AML-193 (cell line): ENCODE results near the gene SULT1A1.
"Not testable (repeated sequence)": the region's sequence is repeated elsewhere in the genome, so short reads cannot be mapped to it uniquely, and the experiment has no call there.

Source experiments
- DNase-seq, 2 experiments: peaks; one replicate each; lab custom pipeline; 2025; lab: John Stamatoyannopoulos, UW

Gene SULT1A1

DNA sequence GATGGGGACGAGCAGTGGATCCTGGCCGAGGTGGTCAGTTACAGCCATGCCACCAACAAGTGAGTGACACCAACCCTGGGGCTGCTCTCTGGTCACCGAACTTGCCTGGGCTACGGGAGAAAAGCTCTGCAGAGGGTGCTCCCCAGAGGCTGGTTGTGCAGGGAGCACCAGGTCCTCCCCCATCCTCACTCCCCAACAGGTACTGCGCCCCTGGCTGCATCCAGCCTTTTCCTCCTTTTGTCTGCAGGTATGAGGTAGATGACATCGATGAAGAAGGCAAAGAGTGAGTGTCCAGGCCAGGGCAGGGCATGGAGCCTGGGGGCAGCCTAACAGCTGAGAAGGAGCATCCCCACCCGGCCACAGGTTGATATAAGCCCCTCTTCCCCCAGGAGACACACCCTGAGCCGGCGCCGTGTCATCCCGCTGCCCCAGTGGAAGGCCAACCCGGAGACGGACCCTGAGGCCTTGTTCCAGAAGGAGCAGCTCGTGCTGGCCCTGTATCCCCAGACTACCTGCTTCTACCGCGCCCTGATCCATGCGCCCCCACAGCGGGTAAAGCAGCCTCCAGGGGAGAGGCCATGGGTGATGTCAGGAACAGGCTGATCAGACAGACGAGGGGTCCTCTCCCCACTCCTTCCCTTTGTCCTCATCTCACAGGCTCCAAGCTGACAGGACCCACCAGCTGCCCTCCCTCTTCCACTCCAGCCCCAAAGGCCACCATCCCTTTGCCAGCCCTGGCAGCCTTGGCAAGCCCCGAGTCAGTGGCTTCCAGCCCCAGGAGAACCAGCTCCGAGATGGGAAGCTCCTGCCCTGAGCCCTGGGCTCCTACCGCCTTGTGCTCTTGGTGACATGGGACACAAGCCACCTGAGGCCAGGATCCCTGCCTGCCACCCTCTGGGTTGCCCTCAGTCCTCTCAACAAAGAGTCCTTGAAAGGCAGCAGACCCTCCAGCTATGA, 19.2 kb downstream of the SULT1A1 start:
- DNase-seq, result no peak

GRCh38 chr16:28589930-28590329, 19.9 kb downstream of the SULT1A1 start:
- DNase-seq, result no peak

DNA sequence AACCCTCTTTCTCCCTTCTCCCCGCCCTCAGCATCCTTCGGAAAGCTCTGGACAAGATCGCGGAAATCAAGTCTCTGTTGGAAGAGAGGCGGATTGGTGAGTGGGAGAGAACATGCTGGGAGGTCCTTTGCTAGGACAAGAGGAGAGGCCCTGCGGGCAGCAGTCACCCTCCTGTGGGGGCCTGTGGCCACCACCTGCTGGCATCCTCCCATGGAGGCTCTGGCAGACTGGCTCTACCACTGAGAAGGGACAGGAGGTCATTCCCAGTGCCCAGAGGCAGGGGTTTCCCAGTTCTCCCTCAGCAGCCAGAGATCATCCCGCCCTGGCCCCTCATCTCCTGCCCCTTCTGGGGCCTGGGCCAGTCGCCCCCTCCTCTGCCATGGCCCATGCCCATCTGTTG, 20.8 kb downstream of the SULT1A1 start:
- DNase-seq, result no peak

GRCh38 chr16:28587386-28587785, 22.5 kb downstream of the SULT1A1 start:
- no peak for DNase-seq

- no peak for DNase-seq
Measured at GRCh38 chr16:28586466-28586865, 23.4 kb downstream of the SULT1A1 start.

DNA sequence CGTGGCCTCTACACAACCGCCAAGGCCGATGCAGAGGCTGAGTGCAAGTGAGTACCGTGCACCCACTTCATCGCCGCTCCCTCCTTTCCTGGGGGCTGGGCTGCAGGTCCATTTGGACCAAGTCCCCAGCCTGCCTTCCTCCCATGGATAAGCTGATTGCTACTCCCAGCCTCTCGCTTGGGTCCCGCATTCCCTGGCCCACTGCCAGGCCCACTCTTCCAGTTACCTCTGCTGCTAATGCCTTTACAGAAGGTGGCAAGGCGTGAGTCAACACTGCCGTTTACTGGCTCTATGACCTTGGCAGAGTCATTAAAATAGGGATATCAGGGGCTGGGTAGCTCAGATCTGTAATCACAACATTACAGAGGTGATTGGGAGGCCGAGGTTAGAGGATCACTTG, 24.2 kb downstream of the SULT1A1 start:
- DNase-seq, result no peak

DNA sequence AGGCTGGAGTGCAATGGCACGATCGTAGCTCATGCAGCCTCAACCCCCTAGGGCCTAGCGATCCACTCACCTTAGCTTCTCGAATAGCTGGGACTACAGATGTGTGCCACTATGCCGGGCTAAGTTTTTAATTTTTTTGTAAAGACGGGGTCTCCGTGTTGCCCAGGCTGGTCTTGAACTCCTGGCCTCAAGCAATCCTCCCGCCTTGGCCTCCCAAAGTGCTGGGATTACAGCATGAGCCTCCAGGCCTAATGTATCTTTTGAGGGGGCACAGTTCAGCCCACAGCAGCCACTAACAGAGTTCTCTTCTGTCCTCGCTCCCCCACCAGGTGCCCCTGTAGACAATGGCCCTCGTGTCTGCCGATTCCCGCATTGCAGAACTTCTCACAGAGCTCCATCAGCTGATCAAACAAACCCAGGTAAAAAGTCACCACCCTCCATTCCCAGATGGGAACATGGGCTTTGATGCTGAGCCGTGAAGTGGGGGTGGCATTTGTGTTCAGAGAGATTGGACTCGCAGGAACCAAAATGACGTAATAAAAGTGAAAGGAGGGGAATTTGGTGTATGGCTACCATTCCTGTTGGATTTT, 29.0 kb downstream of the SULT1A1 start:
- DNase-seq, result no peak

DNA sequence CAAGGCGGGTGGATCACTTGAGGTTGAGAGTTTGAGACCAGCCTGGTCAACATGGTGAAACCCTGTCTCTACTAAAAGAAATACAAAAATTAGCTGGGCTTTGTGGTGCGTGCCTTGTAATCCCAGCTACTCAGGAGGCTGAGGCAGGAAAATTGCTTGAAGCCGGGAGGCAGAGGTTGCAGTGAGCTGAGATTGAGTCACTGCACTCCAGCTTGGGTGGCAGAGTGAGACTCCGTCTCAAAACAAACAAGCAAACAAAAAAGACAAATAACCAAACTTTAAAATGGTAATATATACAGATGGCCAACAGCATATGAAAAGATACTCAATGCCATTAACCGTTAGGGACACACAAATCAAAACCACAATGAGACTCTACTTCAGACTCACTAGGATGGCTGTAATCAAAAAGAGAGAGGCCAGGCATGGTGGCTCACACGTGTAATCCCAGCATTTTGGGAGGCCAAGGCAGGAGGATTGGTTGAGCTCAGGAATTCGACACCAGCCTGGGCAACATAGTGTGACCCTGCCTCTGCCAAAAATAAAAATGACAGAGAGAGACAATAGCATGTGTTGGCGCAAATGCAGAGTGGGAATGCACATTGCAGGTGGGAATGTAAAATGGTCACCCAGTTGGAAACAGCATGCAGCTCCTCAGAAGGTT, 34.3 kb downstream of the SULT1A1 start:
- no peak for DNase-seq

DNA sequence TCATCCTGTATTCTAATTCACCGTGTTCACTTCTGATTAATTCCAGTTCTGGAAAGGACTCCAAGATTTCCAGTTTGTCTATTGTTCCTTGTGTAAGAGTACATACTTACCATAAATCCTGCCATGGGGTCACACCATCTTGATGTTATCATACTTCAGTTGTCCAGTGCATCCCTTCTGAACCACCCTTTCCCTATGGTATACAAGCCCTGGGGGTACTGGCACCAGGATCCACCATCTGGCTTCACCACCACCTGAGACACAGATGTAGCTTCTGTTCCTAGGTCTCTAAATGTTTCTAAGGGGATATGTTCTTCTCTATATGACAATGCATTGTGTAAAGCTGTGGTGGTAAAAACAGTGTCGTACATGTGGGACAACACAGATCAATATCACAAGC, 34.9 kb downstream of the SULT1A1 start:
- DNase-seq, result no peak

DNA sequence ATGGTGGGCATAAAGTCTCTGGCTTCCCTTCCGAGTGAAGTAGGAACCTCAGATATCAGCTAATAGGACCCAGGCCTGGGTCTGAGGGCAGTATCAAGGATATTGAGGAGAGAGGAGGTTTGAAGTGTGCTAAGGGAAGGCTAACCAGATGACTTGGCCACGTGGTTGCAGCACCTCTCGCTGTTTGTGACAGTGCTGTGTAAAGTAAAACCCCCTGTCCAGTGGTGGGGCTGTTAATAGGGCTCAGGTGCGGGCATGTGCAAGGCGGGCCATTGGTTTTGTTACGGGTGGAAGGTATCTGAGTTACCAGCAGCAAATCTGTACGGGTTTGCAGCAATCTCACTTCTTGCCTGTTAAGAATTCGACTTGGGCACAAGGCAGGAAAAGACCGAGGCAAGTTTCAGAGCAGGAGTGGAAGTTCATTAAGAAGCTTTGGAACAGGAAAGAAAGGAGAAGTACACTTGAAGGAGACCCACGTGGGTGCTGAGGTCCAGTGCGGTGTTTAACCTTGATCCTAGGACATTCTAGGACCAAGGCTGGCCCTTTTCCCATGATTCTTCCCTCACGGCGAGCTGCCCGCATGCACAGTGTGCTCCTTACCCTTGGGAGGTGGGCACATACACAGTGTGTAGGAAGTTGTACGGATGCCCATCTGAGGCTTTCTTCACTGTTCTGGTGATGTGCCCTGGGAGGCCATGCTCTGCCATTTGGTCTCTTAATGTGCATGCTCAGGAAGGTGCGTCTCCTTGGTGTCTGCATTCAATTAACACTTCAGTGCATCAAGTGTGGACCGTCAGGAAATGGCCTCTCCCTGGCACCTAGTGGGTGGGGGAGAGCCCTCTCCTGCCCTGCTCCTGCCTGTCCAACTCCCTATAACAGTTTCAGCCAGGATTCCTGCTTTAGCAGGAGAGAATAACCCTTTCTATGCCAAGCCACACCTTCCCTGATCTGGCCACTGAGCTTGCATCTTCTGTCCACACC, 35.8 kb downstream of the SULT1A1 start:
- no peak for DNase-seq

GRCh38 chr16:28572696-28573510, 36.9 kb downstream of the SULT1A1 start:
- no peak for DNase-seq

- no peak for DNase-seq
Measured at GRCh38 chr16:28569968-28570752, 39.7 kb downstream of the SULT1A1 start.

DNA sequence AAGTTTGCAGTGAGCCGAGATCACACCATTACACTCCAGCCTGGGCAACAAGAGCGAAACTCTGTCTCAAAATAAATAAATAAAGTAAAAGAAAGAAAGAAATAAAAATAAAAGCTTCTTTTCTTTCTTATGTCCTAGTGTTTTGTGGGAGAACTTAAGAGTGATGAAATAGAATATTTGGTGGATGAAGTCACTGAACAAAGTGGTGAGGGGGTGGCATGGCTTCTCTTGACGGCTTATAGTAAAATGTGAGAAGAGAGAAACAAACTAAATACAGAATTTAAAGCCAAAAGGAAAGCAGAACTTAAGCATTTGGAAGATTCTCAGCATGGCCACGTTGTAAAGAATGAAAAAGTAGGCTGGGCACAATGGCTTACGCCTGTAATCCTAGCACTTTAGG, 40.8 kb downstream of the SULT1A1 start:
- no peak for DNase-seq

DNA sequence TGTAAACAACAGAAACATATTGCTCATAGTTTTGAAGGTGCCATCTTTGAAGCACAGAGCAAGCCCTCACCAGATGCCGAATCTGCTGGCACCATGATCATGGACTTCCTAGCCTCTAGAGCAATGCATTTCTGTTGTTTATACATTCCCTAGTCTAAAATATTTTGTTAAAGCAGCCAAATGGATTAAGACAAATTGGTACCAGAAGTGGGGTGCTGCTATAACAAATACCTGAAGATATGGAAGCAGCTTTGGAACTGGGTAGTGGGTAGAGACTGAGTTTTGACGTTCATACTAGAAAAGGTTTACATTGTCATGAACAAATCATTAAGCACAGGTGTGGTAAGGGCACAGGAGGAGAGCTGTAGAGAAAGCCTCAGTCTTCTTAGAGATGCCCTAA, 42.6 kb downstream of the SULT1A1 start:
- no peak for DNase-seq

GRCh38 chr16:28566233-28566925, 43.5 kb downstream of the SULT1A1 start:
- DNase-seq, result not testable (repeated sequence)

GRCh38 chr16:28563218-28563617, 46.6 kb downstream of the SULT1A1 start:
- no peak for DNase-seq

DNA sequence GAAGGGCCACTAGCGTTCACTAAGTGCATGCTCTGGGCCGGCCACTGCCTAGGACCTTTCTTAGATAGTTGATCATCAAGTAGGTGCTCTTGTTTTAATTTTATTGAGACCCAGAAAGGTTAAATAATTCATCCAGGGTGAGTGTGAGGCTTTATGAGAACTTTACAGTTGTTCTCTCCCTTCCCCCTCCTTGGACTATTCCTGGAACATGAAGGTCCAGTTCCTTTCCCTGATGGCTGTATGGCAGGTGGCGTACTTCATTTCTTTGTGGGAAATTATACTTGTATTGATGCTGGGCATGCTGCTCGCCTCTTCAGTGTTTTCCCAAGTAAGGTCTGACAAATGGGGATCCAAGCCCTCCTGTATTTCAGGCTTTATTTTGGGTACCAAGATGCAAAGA, 47.6 kb downstream of the SULT1A1 start:
- no peak for DNase-seq

DNA sequence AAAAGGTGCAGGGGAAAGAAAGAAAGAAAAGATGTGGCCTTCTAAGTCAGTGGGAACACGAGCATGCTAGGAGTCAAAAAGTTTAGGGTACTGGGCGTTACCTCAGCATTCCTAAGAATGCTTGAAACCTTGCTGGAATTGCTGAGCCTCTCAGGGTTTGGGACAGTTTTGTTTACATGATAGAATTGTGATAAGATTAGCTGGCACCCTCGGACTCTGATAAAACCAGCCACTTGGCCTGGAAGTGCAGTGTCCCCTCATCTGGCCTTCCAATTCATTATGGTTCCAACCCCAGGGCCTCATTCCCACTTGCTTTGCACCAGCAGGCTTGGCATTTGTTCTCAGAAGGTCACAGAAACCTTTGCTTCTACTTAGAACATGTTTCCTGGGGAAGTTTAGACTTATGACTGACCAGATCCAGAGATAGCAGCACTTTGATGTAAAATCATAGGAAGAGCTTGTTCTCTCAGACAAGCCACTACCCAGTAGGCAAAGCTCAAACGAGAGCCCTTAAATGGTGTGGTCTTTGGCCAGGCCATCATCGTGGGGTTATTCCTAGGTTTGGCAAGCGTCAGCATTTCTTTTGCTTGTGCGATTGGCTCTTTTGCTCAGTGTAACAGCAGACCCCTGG, 48.2 kb downstream of the SULT1A1 start:
- no peak for DNase-seq

GRCh38 chr16:28558456-28558855, 51.4 kb downstream of the SULT1A1 start:
- DNase-seq, result no peak
